ENCODE data around the gene SEC14L5.

- 0 out of 4 replicates have a peak, but pooled peaks of 1 of the 2 experiments have one; percentile 5 for TF ChIP-seq CTCF (conservative IDR thresholded peaks at IDR 0.05; ENCODE audit: low read depth in 2 of 2)
- TF ChIP-seq POLR2AphosphoS5 (IDR thresholded peaks at IDR 0.05; ENCODE audit: low read depth), result peak; percentile 44
- no peak for TF ChIP-seq NANOG (IDR thresholded peaks at IDR 0.05; ENCODE audit: borderline replicate concordance)
- TF ChIP-seq EZH2phosphoT487 (IDR thresholded peaks at IDR 0.05; ENCODE audit: unreplicated experiment), result no peak
- TF ChIP-seq EZH2 (IDR thresholded peaks at IDR 0.05; ENCODE audit: low read depth, unreplicated experiment), result no peak
- no peak for TF ChIP-seq ETS1 (IDR thresholded peaks at IDR 0.05)
- peak; percentile 79 for TF ChIP-seq REST (IDR thresholded peaks at IDR 0.05; ENCODE audit: unreplicated experiment)
- no peak for TF ChIP-seq ZNF114 (CRISPR knock-in tag; IDR thresholded peaks at IDR 0.05)
Measured at GRCh38 chr16:4957720-4958509, at the start of gene SEC14L5.
